Loucy (cell line): ENCODE results near the gene SECTM1.

ENCODE experiments used
- EZH2phosphoT487 ChIP-seq: fragments of 200-600 bp; IDR thresholded peaks from 2 replicates; pipeline ENCODE4 v1.6.1; 2018; ENCODE audit warnings: antibody characterized with exemption, mild to moderate bottlenecking, moderate library complexity, borderline replicate concordance
- TF ChIP-seq, protein P1 (sequence below): fragments of 200-600 bp; sonication (generic); conservative IDR thresholded peaks from 2 replicates; pipeline ENCODE4 v1.5.1; 2014; ENCODE audit warnings: mild to moderate bottlenecking, antibody characterized with exemption, low read length

- TF ChIP-seq, protein P1, sequence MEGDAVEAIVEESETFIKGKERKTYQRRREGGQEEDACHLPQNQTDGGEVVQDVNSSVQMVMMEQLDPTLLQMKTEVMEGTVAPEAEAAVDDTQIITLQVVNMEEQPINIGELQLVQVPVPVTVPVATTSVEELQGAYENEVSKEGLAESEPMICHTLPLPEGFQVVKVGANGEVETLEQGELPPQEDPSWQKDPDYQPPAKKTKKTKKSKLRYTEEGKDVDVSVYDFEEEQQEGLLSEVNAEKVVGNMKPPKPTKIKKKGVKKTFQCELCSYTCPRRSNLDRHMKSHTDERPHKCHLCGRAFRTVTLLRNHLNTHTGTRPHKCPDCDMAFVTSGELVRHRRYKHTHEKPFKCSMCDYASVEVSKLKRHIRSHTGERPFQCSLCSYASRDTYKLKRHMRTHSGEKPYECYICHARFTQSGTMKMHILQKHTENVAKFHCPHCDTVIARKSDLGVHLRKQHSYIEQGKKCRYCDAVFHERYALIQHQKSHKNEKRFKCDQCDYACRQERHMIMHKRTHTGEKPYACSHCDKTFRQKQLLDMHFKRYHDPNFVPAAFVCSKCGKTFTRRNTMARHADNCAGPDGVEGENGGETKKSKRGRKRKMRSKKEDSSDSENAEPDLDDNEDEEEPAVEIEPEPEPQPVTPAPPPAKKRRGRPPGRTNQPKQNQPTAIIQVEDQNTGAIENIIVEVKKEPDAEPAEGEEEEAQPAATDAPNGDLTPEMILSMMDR, result no peak
- TF ChIP-seq EZH2phosphoT487, result no peak
Measured at GRCh38 chr17:82296511-82297279, 36.9 kb downstream of the SECTM1 start.
